BLaER1 treated with 17β-estradiol and CSF1 and Interleukin-3, amounts not matched to agents 10 nM and 100 nM (cell line): ENCODE data around the gene LRIG3.

Experiments
- H3K27ac ChIP-seq, 11 experiments: shearing (Covaris generic); formaldehyde crosslinking; 2 replicates each; pipeline ENCODE4 v1.8.1; 2022
- H3K27me3 ChIP-seq, 11 experiments: shearing (Covaris generic); formaldehyde crosslinking; 2 replicates each; pipeline ENCODE4 v1.8.1; 2022
- H3K36me3 ChIP-seq, 11 experiments: shearing (Covaris generic); formaldehyde crosslinking; 2 replicates each; pipeline ENCODE4 v1.8.1; 2022
- H3K4me1 ChIP-seq, 10 experiments: shearing (Covaris generic); formaldehyde crosslinking; 2 replicates each; pipeline ENCODE4 v1.8.1; 2022
- H3K4me2 ChIP-seq, 11 experiments: shearing (Covaris generic); formaldehyde crosslinking; 2 replicates each; pipeline ENCODE4 v1.8.1; 2022
- H3K4me3 ChIP-seq, 10 experiments: shearing (Covaris generic); formaldehyde crosslinking; 2 replicates each; pipeline ENCODE4 v1.8.1; 2022
- H3K9ac ChIP-seq, 11 experiments: shearing (Covaris generic); formaldehyde crosslinking; 2 replicates each; pipeline ENCODE4 v1.8.1; 2022
- H3K9me3 ChIP-seq, 11 experiments: shearing (Covaris generic); formaldehyde crosslinking; replicated peaks in 1 of 11; 2 replicates each; pipeline ENCODE4 v1.8.1; 2022
- H4K20me1 ChIP-seq, 11 experiments: shearing (Covaris generic); formaldehyde crosslinking; 2 replicates each; pipeline ENCODE4 v1.8.1; 2022
- Cebpa-rat ChIP-seq, 11 experiments: shearing (Covaris generic); IDR thresholded peaks; 2 replicates each; pipeline ENCODE4 v1.8.1; 2022

Gene LRIG3

DNA sequence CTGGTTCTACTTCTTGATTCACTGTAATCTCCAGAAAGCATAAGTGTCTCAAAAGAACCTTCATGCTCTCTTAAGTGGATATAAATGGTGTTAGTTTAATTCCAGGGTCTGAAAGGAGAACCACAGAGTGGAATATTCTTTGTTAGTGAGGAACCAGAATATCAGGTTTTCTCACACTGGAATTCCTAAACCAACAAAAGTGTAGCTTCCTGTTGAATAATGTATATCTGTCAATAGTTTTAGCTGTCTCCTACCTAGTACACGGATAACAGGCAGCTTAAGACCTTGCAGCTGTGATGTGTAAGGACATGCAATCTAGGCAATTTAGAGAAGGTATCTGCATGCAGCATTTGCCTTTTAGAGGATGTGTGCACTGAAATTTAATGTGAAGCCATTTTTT, 24.0 kb downstream of the LRIG3 start:
- TF ChIP-seq Cebpa-rat (IDR thresholded peaks at IDR 0.05), result no peak

GRCh38 chr12:58895053-58895452, 25.3 kb downstream of the LRIG3 start:
- Histone ChIP-seq H3K4me1 (no peaks in the 10 kb centered on the region), H3K9me3 (no peaks in the 10 kb centered on the region), H4K20me1 (no peaks in the 10 kb centered on the region), H3K27ac (no peak overlapping the region), H3K36me3 (no peaks in the 10 kb centered on the region), H3K4me3 (no peak overlapping the region), H3K4me2 (no peak overlapping the region), H3K27me3 (no peaks in the 10 kb centered on the region), H3K9ac (no peak overlapping the region)
- no peak for TF ChIP-seq Cebpa-rat (IDR thresholded peaks at IDR 0.05)

More for the DNA sequence above, 24.0 kb downstream of the LRIG3 start:
- no peaks in the 10 kb centered on the region for H3K27me3 ChIP-seq
- H3K4me1 ChIP-seq, result no peaks in the 10 kb centered on the region
- H3K4me2 ChIP-seq, result no peak overlapping the region
- H4K20me1 ChIP-seq, result no peaks in the 10 kb centered on the region
- H3K27ac ChIP-seq, result no peak overlapping the region
- no peaks in the 10 kb centered on the region for H3K36me3 ChIP-seq
- H3K9me3 ChIP-seq, result no peaks in the 10 kb centered on the region
- H3K4me3 ChIP-seq, result no peak overlapping the region
- H3K9ac ChIP-seq, result no peak overlapping the region

DNA sequence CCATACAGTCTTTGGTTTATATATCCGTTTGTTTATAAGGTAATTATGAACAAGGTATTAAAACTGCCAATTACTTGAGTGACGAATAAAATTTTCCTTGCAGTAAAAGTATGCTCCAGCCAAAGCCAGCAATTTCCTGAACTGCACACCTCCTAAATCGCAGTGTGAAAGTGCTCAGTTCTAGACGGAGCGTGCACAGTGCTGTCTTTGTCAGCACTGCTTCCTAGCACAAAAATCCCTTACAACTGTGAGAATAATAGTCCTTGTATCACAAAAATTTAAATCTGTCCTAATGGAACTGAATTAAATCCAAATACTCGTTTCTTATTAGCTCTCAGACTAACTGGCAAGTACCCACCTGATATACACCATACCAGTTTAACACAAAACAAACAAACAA, 26.3 kb downstream of the LRIG3 start:
- H3K27ac ChIP-seq, result no peak overlapping the region
- TF ChIP-seq Cebpa-rat (IDR thresholded peaks at IDR 0.05), result no peak
- H3K4me1 ChIP-seq, result no peaks in the 10 kb centered on the region
- H4K20me1 ChIP-seq, result no peaks in the 10 kb centered on the region
- H3K4me3 ChIP-seq, result no peak overlapping the region
- no peak overlapping the region for H3K4me2 ChIP-seq
- H3K27me3 ChIP-seq, result no peaks in the 10 kb centered on the region
- H3K9ac ChIP-seq, result no peak overlapping the region
- H3K36me3 ChIP-seq, result no peaks in the 10 kb centered on the region
- H3K9me3 ChIP-seq, result no peaks in the 10 kb centered on the region

DNA sequence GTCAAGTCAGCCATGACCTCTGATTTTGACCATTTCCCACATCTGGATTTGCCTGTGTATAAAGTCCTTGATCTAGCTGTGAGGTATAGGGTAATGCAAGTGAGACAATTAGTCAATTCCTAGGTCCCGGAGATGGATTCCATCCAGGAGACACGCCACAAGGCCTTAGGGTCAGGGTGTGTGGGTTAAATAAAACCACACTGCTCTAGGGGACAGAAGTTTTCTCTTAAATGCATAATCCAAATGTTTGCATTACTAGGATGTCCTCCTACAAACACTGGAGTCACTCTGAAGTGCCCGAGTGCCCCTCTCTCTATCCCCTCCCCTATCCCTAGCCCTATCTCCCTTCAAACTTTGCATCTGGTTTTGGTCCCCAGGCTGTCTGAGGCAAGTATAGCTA, 26.8 kb downstream of the LRIG3 start:
- no peak overlapping the region for H3K9ac ChIP-seq
- H3K27ac ChIP-seq, result no peak overlapping the region
- no peaks in the 10 kb centered on the region for H3K27me3 ChIP-seq
- no peaks in the 10 kb centered on the region for H3K4me1 ChIP-seq
- H3K4me2 ChIP-seq, result no peak overlapping the region
- H3K4me3 ChIP-seq, result no peak overlapping the region
- no peaks in the 10 kb centered on the region for H3K36me3 ChIP-seq
- H3K9me3 ChIP-seq, result no peaks in the 10 kb centered on the region
- no peaks in the 10 kb centered on the region for H4K20me1 ChIP-seq
- no peak for TF ChIP-seq Cebpa-rat (IDR thresholded peaks at IDR 0.05)

DNA sequence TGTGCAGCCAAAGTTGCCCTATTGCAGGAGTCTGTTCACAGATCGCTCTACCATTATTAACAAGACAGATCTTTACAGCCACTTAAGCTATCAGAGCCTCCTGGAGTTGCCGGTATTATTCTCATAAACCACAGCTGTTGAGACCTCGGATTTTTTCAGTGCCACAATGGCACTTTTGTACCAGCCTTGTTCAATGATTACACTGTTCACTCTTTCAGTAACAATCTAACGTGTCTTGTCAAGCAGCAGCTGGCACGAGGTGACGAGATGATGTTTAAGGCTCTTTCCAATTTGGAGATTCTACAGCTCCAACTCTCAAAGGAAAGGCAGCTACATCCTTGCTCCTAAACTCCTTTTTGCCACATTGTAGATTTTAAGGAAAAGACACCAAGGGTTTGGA, 30.7 kb downstream of the LRIG3 start:
- no peaks in the 10 kb centered on the region for H4K20me1 ChIP-seq
- TF ChIP-seq Cebpa-rat (IDR thresholded peaks at IDR 0.05), result no peak

DNA sequence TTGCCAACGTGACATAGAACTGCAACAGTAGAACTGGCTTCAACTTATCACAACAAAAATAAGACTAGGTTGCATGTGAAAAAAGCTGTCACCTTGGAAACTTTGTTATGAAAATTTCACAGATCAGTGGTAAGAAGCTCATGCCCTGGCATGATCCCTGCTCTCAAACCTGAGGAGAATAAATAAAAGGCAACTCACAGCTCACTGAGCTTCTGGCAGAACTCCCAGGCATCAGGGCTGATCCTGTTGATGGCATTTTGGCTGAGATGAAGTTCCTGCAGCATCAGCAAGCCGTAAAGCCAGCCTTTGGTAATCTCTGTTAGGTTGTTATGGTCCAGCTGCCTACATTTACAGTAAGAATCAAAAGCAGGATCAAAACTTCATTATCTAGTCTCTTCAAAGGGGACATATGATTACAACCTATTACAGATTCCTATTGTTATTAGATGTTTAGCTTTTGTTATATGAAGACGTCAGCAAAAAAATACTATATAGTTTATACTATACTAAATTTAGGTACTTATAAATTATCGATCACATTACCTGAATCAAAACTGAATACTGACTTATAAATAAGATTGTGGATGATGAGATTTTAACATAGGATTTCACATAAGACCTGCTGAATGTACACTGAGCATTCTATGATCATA, 32.0 kb downstream of the LRIG3 start:
- no peaks in the 10 kb centered on the region for H3K9me3 ChIP-seq
- H3K4me2 ChIP-seq, result no peak overlapping the region
- H3K36me3 ChIP-seq, result no peaks in the 10 kb centered on the region
- no peaks in the 10 kb centered on the region for H3K27me3 ChIP-seq
- no peak overlapping the region for H3K9ac ChIP-seq
- H3K4me1 ChIP-seq, result 0 out of 20 replicates have a peak, but pooled peaks cover 0 to 7% (median 0%) of the 10 kb centered on the region in 10 experiments
- H4K20me1 ChIP-seq, result no peaks in the 10 kb centered on the region
- H3K27ac ChIP-seq, result no peak overlapping the region
- TF ChIP-seq Cebpa-rat (IDR thresholded peaks at IDR 0.05), result no peak
- no peak overlapping the region for H3K4me3 ChIP-seq

More for the DNA sequence above, 30.7 kb downstream of the LRIG3 start:
- H3K36me3 ChIP-seq, result no peaks in the 10 kb centered on the region
- no peak overlapping the region for H3K9ac ChIP-seq
- H3K4me2 ChIP-seq, result no peak overlapping the region
- no peak overlapping the region for H3K27ac ChIP-seq
- no peak overlapping the region for H3K4me3 ChIP-seq
- no peaks in the 10 kb centered on the region for H3K27me3 ChIP-seq
- no peaks in the 10 kb centered on the region for H3K9me3 ChIP-seq
- 0 out of 20 replicates have a peak, but pooled peaks cover 0 to 7% (median 0%) of the 10 kb centered on the region in 10 experiments for H3K4me1 ChIP-seq

- no peaks in the 10 kb centered on the region for H3K9me3 ChIP-seq
- H3K36me3 ChIP-seq, result no peaks in the 10 kb centered on the region
These were observed 33.2 kb downstream of the LRIG3 start for GRCh38 chr12:58887068-58887467.

DNA sequence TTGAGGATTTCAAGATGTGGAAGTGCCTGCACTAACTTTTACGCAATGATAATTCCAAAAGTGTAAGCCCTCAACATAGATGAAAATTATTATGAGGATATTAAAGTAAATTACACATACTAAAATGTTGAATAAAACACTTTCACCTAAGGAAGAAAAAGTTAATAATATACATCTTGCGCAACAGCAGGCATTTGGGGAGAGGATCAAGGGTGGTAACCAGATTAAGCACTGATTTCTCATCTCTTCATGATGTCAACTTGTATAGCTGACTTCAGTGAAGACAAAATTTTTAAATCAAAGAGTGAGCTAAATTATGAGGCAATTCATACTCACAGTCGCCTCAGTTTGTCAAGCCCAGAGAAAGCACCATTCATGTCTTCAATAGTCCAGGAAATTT, 33.8 kb downstream of the LRIG3 start:
- TF ChIP-seq Cebpa-rat (IDR thresholded peaks at IDR 0.05), result peak in 5 of 11 experiments; percentile 31 to 64 (median 36); a peak in 5 of 22 replicates
- H4K20me1 ChIP-seq, result no peaks in the 10 kb centered on the region
- H3K36me3 ChIP-seq, result no peaks in the 10 kb centered on the region
- no peak overlapping the region for H3K27ac ChIP-seq
- H3K4me2 ChIP-seq, result 0 out of 22 replicates have a peak overlapping the region, but pooled peaks of 1 of the 11 experiments have one; percentile 2
- no peak overlapping the region for H3K9ac ChIP-seq
- H3K27me3 ChIP-seq, result no peaks in the 10 kb centered on the region
- H3K4me1 ChIP-seq, result 0 out of 20 replicates have a peak, but pooled peaks cover 0 to 7% (median 0%) of the 10 kb centered on the region in 10 experiments
- no peaks in the 10 kb centered on the region for H3K9me3 ChIP-seq
- no peak overlapping the region for H3K4me3 ChIP-seq

More at GRCh38 chr12:58887068-58887467, 33.2 kb downstream of the LRIG3 start:
- 0 out of 22 replicates have a peak overlapping the region, but pooled peaks of 1 of the 11 experiments have one; percentile 2 for H3K4me2 ChIP-seq
- 0 out of 20 replicates have a peak, but pooled peaks cover 0 to 7% (median 0%) of the 10 kb centered on the region in 10 experiments for H3K4me1 ChIP-seq
- H3K4me3 ChIP-seq, result no peak overlapping the region
- no peaks in the 10 kb centered on the region for H4K20me1 ChIP-seq
- H3K27ac ChIP-seq, result no peak overlapping the region
- TF ChIP-seq Cebpa-rat (IDR thresholded peaks at IDR 0.05), result no peak; a peak in 1 of 22 replicates
- H3K27me3 ChIP-seq, result no peaks in the 10 kb centered on the region
- no peak overlapping the region for H3K9ac ChIP-seq

DNA sequence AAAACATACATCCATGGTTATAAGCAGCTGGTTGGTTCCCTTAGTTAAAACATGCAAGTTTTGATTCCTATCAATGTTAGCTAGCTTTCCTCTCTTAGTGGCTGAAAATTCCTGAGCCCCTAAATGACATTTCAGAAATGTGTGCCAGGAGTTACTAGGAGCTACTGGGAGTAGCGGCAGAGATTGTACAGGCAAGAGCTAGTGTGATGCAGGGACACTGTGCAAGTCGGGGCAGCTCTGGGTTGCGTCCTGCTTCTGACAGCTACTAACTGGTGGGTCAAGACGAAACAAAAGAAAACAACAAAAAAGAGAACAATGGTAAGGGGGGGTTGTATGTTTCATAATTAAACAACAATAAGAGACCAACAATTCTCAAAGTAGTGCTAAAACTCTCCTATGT, 35.4 kb downstream of the LRIG3 start:
- Histone ChIP-seq H3K9ac (no peak overlapping the region), H3K27ac (no peak overlapping the region), H3K4me3 (no peak overlapping the region), H3K4me2 (no peak overlapping the region), H4K20me1 (no peaks in the 10 kb centered on the region), H3K9me3 (no peaks in the 10 kb centered on the region), H3K4me1 (0 out of 20 replicates have a peak, but pooled peaks cover 0 to 7% (median 0%) of the 10 kb centered on the region in 10 experiments), H3K27me3 (no peaks in the 10 kb centered on the region), H3K36me3 (no peaks in the 10 kb centered on the region)
- TF ChIP-seq Cebpa-rat (IDR thresholded peaks at IDR 0.05), result no peak
